ENCODE data around the gene CLUH. TPM values are rescaled to one million over a fixed set of nuclear protein-coding genes. Genes with fewer than 3 reads are reported as not detected.

Gene CLUH
- total and polyA plus RNA-seq, 2 donors (not counting 1 experiment from before 2014, with no cell fraction given), result 53.1 to 64.6 TPM

DNA sequence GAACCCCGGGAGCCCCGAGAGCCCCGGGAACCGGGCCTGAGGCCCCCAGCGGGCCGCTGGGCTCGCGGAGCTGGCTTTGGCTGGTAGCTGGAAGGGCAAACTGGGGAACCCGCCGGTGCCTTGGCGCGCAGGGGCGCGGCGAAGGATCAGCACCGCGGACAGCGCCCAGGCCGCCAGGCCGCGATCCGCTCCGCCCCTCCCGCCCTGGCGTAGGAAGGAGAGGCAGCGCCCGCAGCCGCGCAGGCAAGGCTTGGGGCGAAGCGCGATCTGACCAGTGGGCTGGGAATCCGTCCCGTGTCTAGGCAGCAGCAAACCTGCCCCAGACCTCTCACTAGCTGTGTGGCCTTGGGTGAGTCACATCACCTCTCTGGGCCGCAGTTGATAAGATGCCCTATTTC is 38.2 kb upstream of the CLUH start:
- Histone ChIP-seq H3K27me3 (replicated peaks in 1 of 4; ENCODE audit: control extremely low read depth in 1 of 4, control insufficient read depth in 3 of 4, insufficient read depth in 4 of 4, low read length in 3 of 4) (peaks cover 0 to 33% (median 16%) of the 10 kb centered on the region in 4 experiments), H3K4me2 (replicated peaks; ENCODE audit: low read depth, low read length, poor library complexity, severe bottlenecking) (peak overlapping the region; percentile 30), H3K9me3 (ENCODE audit: control extremely low read depth in 1 of 3, control insufficient read depth in 2 of 3, insufficient read depth in 1 of 3, low read length in 2 of 3) (peaks cover 0 to 12% (median 0%) of the 10 kb centered on the region in 3 donors), H3K27ac (ENCODE audit: low read length in 2 of 2) (no peak overlapping the region), H3K79me2 (ENCODE audit: control insufficient read depth, insufficient read depth, low read length) (no peaks in the 10 kb centered on the region), H3K4me3 (ENCODE audit: control extremely low read depth in 1 of 5, extremely low read depth in 1 of 5, insufficient read depth in 1 of 5, low read depth in 2 of 5, low read length in 4 of 5) (no peak overlapping the region), H3K4me1 (ENCODE audit: control insufficient read depth in 2 of 2, insufficient read depth in 2 of 2, low read length in 2 of 2) (peaks cover 0 to 4% of the 10 kb centered on the region in 2 donors), H3K9ac (ENCODE audit: low read length) (no peak overlapping the region), H4K20me1 (ENCODE audit: control insufficient read depth, insufficient read depth, low read length, poor library complexity, severe bottlenecking) (no peaks in the 10 kb centered on the region), H3K36me3 (replicated peaks in 1 of 2; ENCODE audit: control extremely low read depth in 1 of 2, control insufficient read depth in 1 of 2, extremely low read depth in 1 of 2, insufficient read depth in 2 of 2, low read length in 1 of 2) (no peaks in the 10 kb centered on the region), H2AFZ (ENCODE audit: insufficient read depth, low read depth, low read length, poor library complexity, severe bottlenecking) (no peak overlapping the region)
- Mint-ChIP-seq H3K4me1 (peaks cover 4% of the 10 kb centered on the region), H3K4me3 (no peak overlapping the region), H3K9me3 (ENCODE audit: insufficient read depth) (no peaks in the 10 kb centered on the region), H3K27me3 (peaks cover 43% of the 10 kb centered on the region), H3K27ac (no peak overlapping the region)
- no peak for TF ChIP-seq EZH2 (IDR thresholded peaks at IDR 0.05; ENCODE audit: borderline replicate concordance, insufficient read depth, low read depth, low read length, poor library complexity, severe bottlenecking)
- TF ChIP-seq, protein P1, sequence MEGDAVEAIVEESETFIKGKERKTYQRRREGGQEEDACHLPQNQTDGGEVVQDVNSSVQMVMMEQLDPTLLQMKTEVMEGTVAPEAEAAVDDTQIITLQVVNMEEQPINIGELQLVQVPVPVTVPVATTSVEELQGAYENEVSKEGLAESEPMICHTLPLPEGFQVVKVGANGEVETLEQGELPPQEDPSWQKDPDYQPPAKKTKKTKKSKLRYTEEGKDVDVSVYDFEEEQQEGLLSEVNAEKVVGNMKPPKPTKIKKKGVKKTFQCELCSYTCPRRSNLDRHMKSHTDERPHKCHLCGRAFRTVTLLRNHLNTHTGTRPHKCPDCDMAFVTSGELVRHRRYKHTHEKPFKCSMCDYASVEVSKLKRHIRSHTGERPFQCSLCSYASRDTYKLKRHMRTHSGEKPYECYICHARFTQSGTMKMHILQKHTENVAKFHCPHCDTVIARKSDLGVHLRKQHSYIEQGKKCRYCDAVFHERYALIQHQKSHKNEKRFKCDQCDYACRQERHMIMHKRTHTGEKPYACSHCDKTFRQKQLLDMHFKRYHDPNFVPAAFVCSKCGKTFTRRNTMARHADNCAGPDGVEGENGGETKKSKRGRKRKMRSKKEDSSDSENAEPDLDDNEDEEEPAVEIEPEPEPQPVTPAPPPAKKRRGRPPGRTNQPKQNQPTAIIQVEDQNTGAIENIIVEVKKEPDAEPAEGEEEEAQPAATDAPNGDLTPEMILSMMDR (IDR thresholded peaks at IDR 0.05), result no peak
- ATAC-seq (ENCODE audit: low read depth) (peak; percentile 95), DNase-seq (peak; percentile 78)
- intact Hi-C loops (cut with micrococcal nuclease), result no loop called here
- CTCF ChIA-PET, result no interaction called here
- WGBS (ENCODE audit: insufficient coverage), result 2% methylated on average over 34 of the region's 35 CpGs
- POLR2A ChIA-PET, result no interaction called here

DNA sequence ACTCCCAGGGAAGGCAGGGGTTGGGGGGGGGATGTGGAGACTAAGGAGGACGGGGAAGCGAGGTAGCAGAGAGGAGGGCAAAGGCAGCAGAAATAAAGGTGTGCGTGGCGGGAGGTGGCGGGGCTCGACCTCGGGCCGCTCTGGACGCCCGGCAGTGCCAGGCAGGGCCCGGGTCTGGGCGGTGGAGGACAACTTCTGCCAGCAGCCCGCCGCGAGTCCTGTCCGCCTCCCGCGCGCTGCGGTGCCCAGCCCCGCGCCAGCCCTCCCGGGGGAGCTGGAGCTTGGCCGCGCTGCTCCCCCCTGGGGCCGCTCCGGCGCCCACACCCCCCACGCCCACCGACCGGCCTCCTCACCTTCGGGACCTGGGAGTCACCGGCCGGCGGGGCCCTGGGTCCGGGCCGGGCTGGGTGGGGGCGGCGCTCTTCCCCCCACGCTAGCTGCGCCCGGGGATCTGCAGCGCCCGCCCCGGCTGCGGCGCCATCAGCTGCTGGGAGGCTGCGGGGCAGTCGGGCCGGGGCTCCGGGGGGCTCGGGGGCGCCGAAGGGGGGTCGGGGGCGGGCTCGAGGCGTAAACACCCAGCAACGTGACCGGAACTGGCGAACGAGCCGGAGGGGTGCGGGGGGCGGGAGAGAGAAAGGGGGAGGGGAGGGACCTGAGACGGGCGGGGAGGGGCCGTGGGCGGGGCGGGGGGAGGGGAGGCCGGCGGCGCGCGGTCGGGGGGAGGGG is 37.7 kb upstream of the CLUH start, which contains the start of gene CCDC92B:
TSS of gene CCDC92B (minus strand) at position 595 of the 726 bp plus-strand sequence. CDS start 14,507 bp downstream, outside the sequence.
- peaks cover 0 to 12% (median 0%) of the 10 kb centered on the region in 3 donors for H3K9me3 ChIP-seq (ENCODE audit: control extremely low read depth in 1 of 3, control insufficient read depth in 2 of 3, insufficient read depth in 1 of 3, low read length in 2 of 3)
- H3K4me2 ChIP-seq (replicated peaks; ENCODE audit: low read depth, low read length, poor library complexity, severe bottlenecking), result peak within 1 kb of the TSS; percentile 30
- no peaks in the 10 kb centered on the region for H3K36me3 ChIP-seq (replicated peaks in 1 of 2; ENCODE audit: control extremely low read depth in 1 of 2, control insufficient read depth in 1 of 2, extremely low read depth in 1 of 2, insufficient read depth in 2 of 2, low read length in 1 of 2)
- ATAC-seq (ENCODE audit: low read depth), result no peak
- Mint-ChIP-seq H3K4me3 (no peak within 1 kb of the TSS), H3K4me1 (peaks cover 2% of the 10 kb centered on the region), H3K27me3 (peaks cover 44% of the 10 kb centered on the region), H3K9me3 (ENCODE audit: insufficient read depth) (no peaks in the 10 kb centered on the region), H3K27ac (no peak within 1 kb of the TSS)
- H3K27me3 ChIP-seq (replicated peaks in 1 of 4; ENCODE audit: control extremely low read depth in 1 of 4, control insufficient read depth in 3 of 4, insufficient read depth in 4 of 4, low read length in 3 of 4), result peaks cover 0 to 38% (median 16%) of the 10 kb centered on the region in 4 experiments
- POLR2A ChIA-PET, result no interaction called here
- no peaks in the 10 kb centered on the region for H4K20me1 ChIP-seq (ENCODE audit: control insufficient read depth, insufficient read depth, low read length, poor library complexity, severe bottlenecking)
- CTCF ChIA-PET, result no interaction called here
- no peak for DNase-seq
- H3K4me3 ChIP-seq (ENCODE audit: control extremely low read depth in 1 of 5, extremely low read depth in 1 of 5, insufficient read depth in 1 of 5, low read depth in 2 of 5, low read length in 4 of 5), result no peak within 1 kb of the TSS
- H3K9ac ChIP-seq (ENCODE audit: low read length), result no peak within 1 kb of the TSS
- H2AFZ ChIP-seq (ENCODE audit: insufficient read depth, low read depth, low read length, poor library complexity, severe bottlenecking), result no peak within 1 kb of the TSS
- no peak within 1 kb of the TSS for H3K27ac ChIP-seq (ENCODE audit: low read length in 2 of 2)
- 8% methylated on average over 51 of the region's 76 CpGs for WGBS (ENCODE audit: insufficient coverage)
- intact Hi-C loops (cut with micrococcal nuclease), result no loop called here
- H3K4me1 ChIP-seq (ENCODE audit: control insufficient read depth in 2 of 2, insufficient read depth in 2 of 2, low read length in 2 of 2), result peaks cover 0 to 4% of the 10 kb centered on the region in 2 donors
- no peak for TF ChIP-seq EZH2 (IDR thresholded peaks at IDR 0.05; ENCODE audit: borderline replicate concordance, insufficient read depth, low read depth, low read length, poor library complexity, severe bottlenecking)
- TF ChIP-seq, protein P1 (IDR thresholded peaks at IDR 0.05), result no peak
- H3K79me2 ChIP-seq (ENCODE audit: control insufficient read depth, insufficient read depth, low read length), result no peaks in the 10 kb centered on the region

Measured in B cell (primary cell).